NCI-H1417 (cell line): ENCODE measurements around the gene MAGED1.
A peak's percentile ranks its signal among the peaks of the same experiment; 100 is the strongest.

ENCODE experiments used
- DNase-seq, 3 experiments: peaks; one replicate each; lab custom pipeline; 2025; lab: John Stamatoyannopoulos, UW

Gene MAGED1

DNA sequence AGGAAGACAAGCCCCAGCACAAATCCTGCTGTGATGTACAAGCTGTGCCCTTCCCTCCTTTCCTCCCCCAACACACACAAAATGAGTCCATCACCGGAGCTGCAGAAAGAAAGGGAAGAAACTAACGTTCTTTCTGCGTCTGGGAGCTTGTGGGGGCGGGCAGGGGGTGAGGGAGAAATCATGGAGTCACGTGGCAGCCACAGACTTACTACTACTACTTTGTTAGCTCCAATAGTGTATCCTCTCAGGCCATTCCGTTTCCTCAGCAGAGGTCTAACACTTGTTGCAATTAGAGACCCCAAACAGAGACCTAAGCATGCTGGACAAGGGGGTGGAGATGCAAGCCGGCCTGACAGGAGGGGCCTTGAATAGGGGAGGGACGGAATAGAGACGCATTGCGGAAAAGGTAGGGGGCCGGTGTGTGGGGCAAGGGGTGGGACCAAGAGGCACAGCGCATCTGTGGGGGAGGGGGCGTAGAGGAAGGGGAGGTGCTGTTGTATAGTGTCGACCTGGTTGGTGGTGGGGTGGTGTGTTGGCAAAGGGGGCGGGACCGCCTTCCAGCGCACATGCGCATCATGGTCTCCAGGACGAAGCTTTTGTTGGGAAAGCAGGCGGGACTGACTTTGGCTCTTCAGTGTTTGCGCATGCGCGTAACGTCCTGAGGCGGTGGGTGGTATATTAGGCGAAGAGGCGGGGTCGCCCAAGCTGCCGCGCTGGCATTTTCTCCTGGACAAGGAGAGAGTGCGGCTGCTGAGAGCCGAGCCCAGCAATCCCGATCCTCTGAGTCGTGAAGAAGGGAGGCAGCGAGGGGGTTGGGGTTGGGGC lies at the start of gene MAGED1:
Gene MAGED1, plus strand, starts transcription at position 703 of the 825 bp plus-strand sequence. CDS start 682 bp downstream, outside the sequence.
- peak; percentile 72 to 98 (median 93) for DNase-seq

GRCh38 chrX:51847463-51847862 lies 46.0 kb upstream of the MAGED1 start:
- no peak for DNase-seq

DNA sequence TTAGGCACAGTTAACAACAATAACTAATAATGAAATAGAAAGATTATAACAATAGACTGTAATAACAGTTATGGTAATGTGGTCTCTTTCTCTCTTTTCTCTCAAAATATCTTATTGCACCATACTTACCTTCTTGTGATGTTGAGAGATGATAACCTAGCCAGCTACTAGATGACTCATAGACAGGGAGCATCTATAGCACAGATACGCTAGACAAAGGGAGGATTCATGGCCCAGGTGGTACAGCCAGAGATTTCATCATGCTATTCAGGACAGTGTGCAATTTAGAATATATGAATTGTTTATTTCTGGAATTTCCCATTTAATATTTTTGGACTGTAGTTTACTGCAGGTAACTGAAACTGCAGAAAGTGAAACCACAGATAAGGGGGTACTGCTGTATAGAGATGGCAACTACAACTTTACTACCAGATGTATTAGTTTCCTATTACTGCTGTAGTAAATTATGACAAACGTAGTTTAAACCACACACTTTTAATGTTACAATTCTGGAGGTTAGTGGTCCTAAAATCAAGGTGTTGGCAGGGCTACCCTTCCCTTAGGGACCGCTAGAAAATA lies 41.8 kb upstream of the MAGED1 start:
- DNase-seq = no peak

DNA sequence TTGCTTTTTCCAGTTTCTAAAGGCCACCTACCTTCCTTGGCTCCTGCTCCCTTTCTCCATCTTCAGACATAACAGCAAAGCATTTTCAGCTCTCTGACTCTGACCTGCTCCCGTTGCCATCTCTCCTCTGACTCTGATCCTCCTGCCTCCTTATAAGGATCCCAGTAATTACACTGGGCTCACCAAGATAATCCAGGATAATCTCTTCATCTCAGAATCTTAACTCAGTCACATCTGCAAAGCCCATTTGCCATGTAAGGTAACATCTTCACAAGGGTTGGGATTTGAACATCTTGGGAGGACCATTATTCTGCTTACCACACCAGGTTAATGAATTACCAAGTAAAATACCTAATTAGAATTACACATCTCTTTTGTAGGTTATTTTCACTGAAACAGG lies 41.3 kb upstream of the MAGED1 start:
- DNase-seq = no peak

GRCh38 chrX:51852621-51853020 lies 40.8 kb upstream of the MAGED1 start:
- no peak for DNase-seq

DNA sequence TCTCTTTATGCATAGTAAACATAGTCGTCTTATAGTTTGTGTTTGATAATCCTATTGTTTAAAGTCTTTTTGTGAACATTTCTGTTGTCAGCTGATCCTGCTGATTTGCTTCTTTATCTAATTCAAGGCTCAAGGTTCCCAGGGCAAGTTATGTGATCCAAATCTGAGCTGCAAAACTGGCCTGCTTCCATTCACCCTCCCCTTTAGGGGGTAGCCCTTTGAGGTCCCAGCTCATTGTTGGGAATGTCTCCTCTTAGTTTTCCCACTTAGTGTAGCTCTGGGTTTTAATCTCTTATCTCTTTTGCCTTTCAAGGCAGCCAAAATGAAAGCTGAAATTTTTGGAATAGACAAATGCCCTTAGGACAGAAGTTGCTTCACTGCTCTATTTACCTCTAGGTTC lies 40.2 kb upstream of the MAGED1 start:
- no peak for DNase-seq

GRCh38 chrX:51855698-51856097 lies 37.7 kb upstream of the MAGED1 start:
- no peak for DNase-seq

- DNase-seq = no peak
These were observed 36.2 kb upstream of the MAGED1 start for GRCh38 chrX:51857159-51857733.

GRCh38 chrX:51860679-51861078 lies 32.7 kb upstream of the MAGED1 start:
- peak in 2 of 3 experiments; percentile 22 to 76 for DNase-seq

DNA sequence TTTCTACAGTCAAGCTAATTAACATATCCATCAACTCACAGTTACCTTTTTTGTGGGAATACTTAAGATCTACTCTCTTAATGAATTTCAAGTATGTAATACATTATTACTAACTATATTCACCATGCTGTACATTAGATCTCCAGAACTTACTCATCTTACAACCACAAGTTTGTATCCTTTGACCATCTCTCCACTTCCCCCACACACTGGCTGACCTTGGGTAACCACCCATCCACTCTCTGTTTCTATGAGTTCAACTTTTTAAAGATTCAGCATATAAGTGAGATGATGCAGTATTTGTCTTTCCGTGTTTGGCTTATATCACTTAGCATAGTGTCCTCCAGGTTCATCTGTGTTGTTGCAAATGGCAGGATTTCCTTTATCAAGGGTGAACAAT lies 30.5 kb upstream of the MAGED1 start:
- no peak for DNase-seq

GRCh38 chrX:51866210-51866609 lies 27.2 kb upstream of the MAGED1 start:
- DNase-seq = no peak

DNA sequence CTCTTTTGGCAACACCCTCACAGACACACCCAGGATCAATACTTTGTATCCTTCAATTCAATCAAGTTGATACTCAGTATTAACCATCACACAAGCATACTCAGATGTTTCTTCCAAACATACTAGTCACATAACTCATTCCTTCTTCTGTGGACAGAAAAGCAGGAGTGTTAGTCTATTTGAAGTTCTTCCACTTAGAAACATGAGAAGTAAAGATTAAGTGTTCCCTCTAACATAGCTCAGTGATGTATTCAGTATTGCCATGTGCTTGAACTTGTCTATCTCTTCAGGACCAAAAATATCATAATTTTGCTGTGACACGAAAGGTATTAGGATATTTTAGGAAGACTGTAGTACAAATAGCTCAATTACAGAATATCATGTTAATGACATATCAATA lies 25.8 kb upstream of the MAGED1 start:
- no peak for DNase-seq

- no peak for DNase-seq
These were observed 23.1 kb upstream of the MAGED1 start for GRCh38 chrX:51870354-51870753.

DNA sequence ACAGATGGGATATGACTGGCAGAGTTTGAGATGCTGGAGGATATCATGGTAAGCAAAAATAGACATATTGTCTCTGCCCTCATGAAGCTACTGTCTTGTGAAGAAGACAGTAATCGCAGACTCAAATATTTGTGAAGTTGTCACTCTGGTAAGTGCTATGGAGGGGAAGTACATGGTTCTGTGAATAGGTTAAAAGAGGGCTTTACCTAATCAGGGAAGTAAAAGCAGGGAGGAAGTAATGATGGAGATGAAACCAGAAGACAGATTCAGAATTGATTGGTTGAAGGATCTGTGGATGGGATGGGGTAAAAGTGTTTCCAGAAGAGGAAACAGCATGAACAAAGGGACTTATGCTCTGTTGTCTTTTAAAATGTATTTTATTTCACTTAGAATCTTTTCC lies 19.3 kb upstream of the MAGED1 start:
- DNase-seq = no peak

DNA sequence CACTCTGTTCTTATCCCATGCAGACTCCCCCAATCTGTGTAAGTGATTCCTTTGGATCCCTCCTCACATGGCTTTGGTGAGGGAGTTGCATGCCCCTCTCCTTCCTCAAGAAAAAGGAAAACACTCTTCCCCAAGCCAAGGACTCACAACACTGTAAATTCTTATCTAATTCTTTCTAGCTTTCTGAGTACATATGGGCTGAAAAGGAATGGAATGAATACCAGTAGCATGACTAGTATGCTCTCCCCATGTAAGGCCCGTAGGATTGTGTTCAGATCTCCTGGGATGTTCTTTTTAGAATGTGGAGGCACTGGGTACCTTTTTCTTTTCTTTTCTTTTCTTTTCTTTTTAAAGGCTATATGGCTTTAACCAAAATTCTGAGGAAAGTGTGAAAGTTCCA lies 17.0 kb upstream of the MAGED1 start:
- no peak for DNase-seq

DNA sequence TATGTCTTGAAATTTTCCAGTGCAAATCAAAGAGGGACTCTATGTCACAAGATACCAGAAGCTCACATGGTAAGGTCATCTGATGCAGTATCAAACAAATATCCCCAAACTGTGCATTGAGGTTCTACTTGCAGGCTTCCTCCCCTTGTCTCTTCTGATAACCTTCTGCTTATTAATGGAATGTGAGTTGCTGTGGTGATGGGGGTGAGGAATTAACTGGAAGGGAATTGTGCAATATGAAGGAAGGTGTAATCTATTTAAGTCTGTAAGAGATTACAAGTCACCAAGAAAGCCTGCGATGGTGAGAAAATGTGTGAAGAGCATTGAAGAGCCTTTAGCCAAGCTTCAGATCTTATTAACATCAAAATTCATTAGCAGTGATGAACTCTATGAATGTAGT lies 15.4 kb upstream of the MAGED1 start:
- no peak for DNase-seq

- no peak for DNase-seq
These were observed 3.6 kb upstream of the MAGED1 start for GRCh38 chrX:51889851-51890250.

- DNase-seq = no peak
These were observed 2.2 kb upstream of the MAGED1 start for GRCh38 chrX:51891245-51891644.

- DNase-seq = peak; percentile 3 to 73 (median 30)
These were observed 1.4 kb upstream of the MAGED1 start for GRCh38 chrX:51891821-51892551.

- peak in 2 of 3 experiments; percentile 64 to 69 for DNase-seq
These were observed 691 bp downstream of the MAGED1 start for GRCh38 chrX:51893931-51894696.

GRCh38 chrX:51894697-51895336 lies 1.4 kb downstream of the MAGED1 start:
- peak in 2 of 3 experiments; percentile 37 to 58 for DNase-seq
